Naive thymus-derived CD8-positive, alpha-beta T cell (primary cell): ENCODE results near the gene ENOX1. TPM values are rescaled to one million over a fixed set of nuclear protein-coding genes. Genes with fewer than 3 reads are reported as not detected.

Experiments used
- ATAC-seq, 2 donors: fragments of 150-1000 bp; cut with Tn5 transposase in 1 of 2; sonication (Bioruptor Pico), chemical (Tn5 transposase) in 1 of 2; 1 replicate in 1 of 2; 2 replicates in 1 of 2; pipeline ENCODE4 v1.10.0; 2021; ENCODE audit warnings: mild to moderate bottlenecking in 2 of 2, moderate library complexity in 2 of 2
- POLR2A ChIA-PET: fragments of 350-600 bp; sonication (Branson Sonifier 250); formaldehyde crosslinking; loops from one replicate; lab custom pipeline; 2021; ENCODE audit warnings: antibody characterized with exemption; lab: Charles Lee
- DNase-seq, 10 donors: peaks; one replicate each; pipeline versions ENCODE4 v3.0.0 to v3.0.0-alpha.2; 2020 to 2022
- H3K27ac Mint-ChIP-seq, 10 donors: one replicate each; pipeline ENCODE4 v1.8.0; 2020 to 2022; ENCODE audit warnings: mild to moderate bottlenecking in 10 of 10, mixed read lengths in 10 of 10, moderate library complexity in 4 of 10, inconsistent platforms in 1 of 10
- H3K27me3 Mint-ChIP-seq, 5 donors: one replicate each; pipeline ENCODE4 v1.8.0; 2021 to 2022; ENCODE audit warnings: mixed read lengths in 5 of 5
- H3K36me3 Mint-ChIP-seq, 3 donors: one replicate each; pipeline ENCODE4 v1.8.0; 2020 to 2022; ENCODE audit warnings: mixed read lengths in 3 of 3, mild to moderate bottlenecking in 2 of 3, inconsistent platforms in 1 of 3
- H3K4me1 Mint-ChIP-seq, 4 donors: one replicate each; pipeline ENCODE4 v1.8.0; 2021 to 2022; ENCODE audit warnings: mixed read lengths in 4 of 4
- H3K4me3 Mint-ChIP-seq, 10 donors: one replicate each; pipeline ENCODE4 v1.8.0; 2020 to 2022; ENCODE audit warnings: mild to moderate bottlenecking in 10 of 10, mixed read lengths in 10 of 10, moderate library complexity in 6 of 10, inconsistent platforms in 1 of 10
- H3K9me3 Mint-ChIP-seq, 9 donors: one replicate each; pipeline ENCODE4 v1.8.0; 2020 to 2022; ENCODE audit warnings: mixed read lengths in 9 of 9, mild to moderate bottlenecking in 3 of 9, inconsistent platforms in 1 of 9, moderate library complexity in 1 of 9
- polyA plus RNA-seq, 3 donors: library from polyadenylated mRNA; unstranded; fragments of 300-500 nt; fragmentation: Illumina TruSeq; gene quantifications; one replicate each; pipeline ENCODE4 v1.2.3, GENCODE V29; 2021
- total RNA-seq, 8 experiments: library from RNA in 2 of 8; stranded (reverse) in 2 of 8; gene quantifications; one replicate each; pipeline ENCODE4 v1.2.3 and lab custom pipeline; 2021 to 2026

ENOX1 gene
- total and polyA plus RNA-seq, 5 experiments from 2014 or later = not detected

GRCh38 chr13:43266936-43267615, 519.7 kb downstream of the ENOX1 start:
- no peak overlapping the region for H3K4me3 Mint-ChIP-seq
- POLR2A ChIA-PET = no interaction called here
- H3K9me3 Mint-ChIP-seq = no peaks in the 10 kb centered on the region
- H3K27ac Mint-ChIP-seq = no peak overlapping the region
- H3K27me3 Mint-ChIP-seq = peaks cover 0 to 5% (median 0%) of the 10 kb centered on the region in 5 donors
- DNase-seq (no peak), ATAC-seq (no peak)
- no peaks in the 10 kb centered on the region for H3K36me3 Mint-ChIP-seq
- H3K4me1 Mint-ChIP-seq = no peaks in the 10 kb centered on the region

DNA sequence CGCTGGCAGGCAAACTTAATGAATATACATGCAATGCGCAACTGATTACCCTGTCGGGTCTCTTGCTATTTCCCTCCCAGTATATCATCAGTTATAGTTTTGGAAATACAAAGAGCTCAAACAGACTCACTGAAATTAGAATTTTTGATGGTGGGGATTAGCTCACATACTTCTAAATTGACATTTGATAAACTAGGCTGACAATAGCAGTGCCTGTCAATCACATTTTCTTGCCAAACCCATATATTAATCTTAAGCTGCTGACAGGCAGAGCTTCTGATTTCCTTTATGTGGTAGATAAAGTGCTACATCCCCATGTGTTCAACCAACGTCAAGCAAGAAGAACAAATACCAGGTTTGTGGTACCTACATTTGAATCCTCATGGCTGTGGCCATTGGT, 521.7 kb downstream of the ENOX1 start:
- Mint-ChIP-seq H3K4me1 (no peaks in the 10 kb centered on the region), H3K27me3 (peaks cover 0 to 5% (median 0%) of the 10 kb centered on the region in 5 donors), H3K4me3 (no peak overlapping the region), H3K36me3 (no peaks in the 10 kb centered on the region), H3K27ac (no peak overlapping the region), H3K9me3 (peaks cover 0 to 2% (median 0%) of the 10 kb centered on the region in 9 donors)
- POLR2A ChIA-PET = no interaction called here
- DNase-seq = no peak
- no peak for ATAC-seq

DNA sequence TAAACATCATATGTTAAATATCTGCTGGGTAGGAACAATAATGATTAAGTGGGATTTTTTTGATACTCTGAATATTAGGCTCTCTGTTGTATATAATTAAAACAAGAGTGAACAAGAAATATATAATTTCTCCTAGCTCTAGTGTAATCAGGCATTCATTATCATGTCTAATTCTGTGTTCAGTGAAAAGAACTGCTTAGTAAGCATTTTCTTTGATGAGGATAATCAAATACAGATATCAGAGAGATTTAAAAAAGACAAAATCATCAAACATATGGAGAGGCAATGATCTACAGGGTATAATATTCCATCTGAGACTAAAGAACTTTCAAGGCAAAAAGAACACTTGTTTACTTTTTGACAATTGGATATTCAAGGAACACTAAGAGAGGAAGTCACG, 522.3 kb downstream of the ENOX1 start:
- POLR2A ChIA-PET = no interaction called here
- H3K9me3 Mint-ChIP-seq = peaks cover 0 to 2% (median 0%) of the 10 kb centered on the region in 9 donors
- H3K4me3 Mint-ChIP-seq = no peak overlapping the region
- ATAC-seq (no peak), DNase-seq (no peak)
- H3K36me3 Mint-ChIP-seq = no peaks in the 10 kb centered on the region
- H3K4me1 Mint-ChIP-seq = no peaks in the 10 kb centered on the region
- H3K27ac Mint-ChIP-seq = no peak overlapping the region
- peaks cover 0 to 5% (median 0%) of the 10 kb centered on the region in 5 donors for H3K27me3 Mint-ChIP-seq

GRCh38 chr13:43263047-43263446, 523.7 kb downstream of the ENOX1 start:
- POLR2A ChIA-PET = no interaction called here
- no peak for ATAC-seq
- no peak for DNase-seq
- Mint-ChIP-seq H3K4me3 (no peak overlapping the region), H3K27ac (no peak overlapping the region), H3K4me1 (no peaks in the 10 kb centered on the region), H3K9me3 (peaks cover 0 to 2% (median 0%) of the 10 kb centered on the region in 9 donors), H3K27me3 (peaks cover 0 to 8% (median 0%) of the 10 kb centered on the region in 5 donors), H3K36me3 (no peaks in the 10 kb centered on the region)

DNA sequence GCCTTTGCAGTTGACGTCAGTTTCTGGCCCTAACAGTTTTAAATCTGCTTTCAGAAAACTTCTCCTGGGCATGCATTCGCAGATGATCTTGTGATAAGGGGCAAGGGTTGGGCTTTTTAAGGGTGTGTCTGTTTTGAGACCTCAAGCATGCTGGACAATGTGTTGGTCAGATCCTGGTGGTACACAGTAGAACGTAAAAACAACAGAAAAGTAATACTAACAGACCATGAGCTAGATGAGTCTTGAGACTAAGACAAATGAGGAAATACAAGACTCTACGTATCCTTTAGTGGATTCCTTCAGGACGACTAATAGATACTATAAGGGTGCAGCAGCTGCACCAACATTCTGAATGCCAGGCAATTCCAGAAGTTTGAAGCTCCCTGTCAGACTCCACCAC, 525.8 kb downstream of the ENOX1 start:
- Mint-ChIP-seq H3K4me1 (no peaks in the 10 kb centered on the region), H3K27me3 (peaks cover 0 to 3% (median 0%) of the 10 kb centered on the region in 5 donors), H3K27ac (no peak overlapping the region), H3K4me3 (no peak overlapping the region), H3K36me3 (no peaks in the 10 kb centered on the region), H3K9me3 (peaks cover 0 to 2% (median 0%) of the 10 kb centered on the region in 9 donors)
- ATAC-seq (no peak), DNase-seq (no peak)
- POLR2A ChIA-PET = no interaction called here

GRCh38 chr13:43258771-43259170, 528.0 kb downstream of the ENOX1 start:
- no peak for ATAC-seq
- Mint-ChIP-seq H3K4me1 (no peaks in the 10 kb centered on the region), H3K9me3 (peaks cover 0 to 2% (median 0%) of the 10 kb centered on the region in 9 donors), H3K4me3 (no peak overlapping the region), H3K27me3 (peaks cover 0 to 11% (median 6%) of the 10 kb centered on the region in 5 donors), H3K27ac (no peak overlapping the region), H3K36me3 (no peaks in the 10 kb centered on the region)
- DNase-seq = no peak
- POLR2A ChIA-PET = no interaction called here

DNA sequence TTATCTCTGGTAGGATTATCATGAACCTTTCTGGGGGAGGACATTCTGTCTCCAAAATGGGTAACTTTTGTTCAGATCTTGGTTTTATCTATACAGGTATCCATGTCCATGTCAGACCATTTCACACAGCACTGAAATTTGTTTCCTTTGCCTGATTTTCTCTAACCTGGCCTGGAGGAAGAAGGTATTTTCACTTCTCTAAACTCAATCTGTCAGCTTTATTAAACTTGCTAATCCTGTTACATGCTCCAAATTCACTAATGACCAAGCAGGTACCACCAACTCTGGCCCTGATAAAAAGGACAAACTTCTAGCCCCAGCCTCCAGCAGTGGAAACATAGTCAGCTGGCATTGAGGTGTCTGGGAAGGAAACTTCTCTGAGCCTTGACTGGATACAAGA, 529.0 kb downstream of the ENOX1 start:
- Mint-ChIP-seq H3K27me3 (peaks cover 2 to 12% (median 6%) of the 10 kb centered on the region in 5 donors), H3K4me3 (no peak overlapping the region), H3K27ac (no peak overlapping the region), H3K9me3 (peaks cover 0 to 2% (median 0%) of the 10 kb centered on the region in 9 donors), H3K36me3 (no peaks in the 10 kb centered on the region), H3K4me1 (no peaks in the 10 kb centered on the region)
- POLR2A ChIA-PET = no interaction called here
- no peak for DNase-seq
- ATAC-seq = no peak

DNA sequence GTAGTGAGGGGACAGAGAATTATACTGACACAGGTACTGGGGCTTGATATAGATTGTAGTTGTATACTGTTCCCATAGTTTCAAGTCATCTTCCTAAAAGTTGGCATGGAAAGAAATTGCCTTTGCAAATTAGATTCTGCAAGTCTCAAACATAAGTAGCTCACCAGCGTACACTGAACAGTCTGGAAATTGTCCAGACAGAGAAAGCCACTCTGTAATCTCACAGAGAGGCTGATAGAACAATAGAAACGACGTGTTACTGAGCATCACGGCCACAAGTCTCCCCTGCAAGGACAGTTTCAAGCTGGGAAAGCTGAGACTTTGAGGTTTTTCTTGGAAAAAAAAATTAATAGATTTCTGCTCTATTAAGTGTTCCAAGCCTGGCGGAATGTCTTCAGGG, 534.8 kb downstream of the ENOX1 start:
- peaks cover 2 to 15% (median 3%) of the 10 kb centered on the region in 5 donors for H3K27me3 Mint-ChIP-seq
- no peak overlapping the region for H3K4me3 Mint-ChIP-seq
- DNase-seq (no peak), ATAC-seq (no peak)
- no peak overlapping the region for H3K27ac Mint-ChIP-seq
- H3K9me3 Mint-ChIP-seq = no peaks in the 10 kb centered on the region
- no peaks in the 10 kb centered on the region for H3K4me1 Mint-ChIP-seq
- H3K36me3 Mint-ChIP-seq = no peaks in the 10 kb centered on the region
- POLR2A ChIA-PET = no interaction called here

GRCh38 chr13:43246382-43246781, 540.4 kb downstream of the ENOX1 start:
- POLR2A ChIA-PET = no interaction called here
- H3K4me1 Mint-ChIP-seq = peaks cover 0 to 6% (median 2%) of the 10 kb centered on the region in 4 donors
- ATAC-seq = peak in 1 of 2 donors; percentile 20
- no peak overlapping the region for H3K27ac Mint-ChIP-seq
- DNase-seq = no peak
- no peak overlapping the region for H3K4me3 Mint-ChIP-seq
- peaks cover under 1 to 25% (median 5%) of the 10 kb centered on the region in 5 donors for H3K27me3 Mint-ChIP-seq
- H3K36me3 Mint-ChIP-seq = peaks cover 0 to 7% (median 2%) of the 10 kb centered on the region in 3 donors
- no peaks in the 10 kb centered on the region for H3K9me3 Mint-ChIP-seq

DNA sequence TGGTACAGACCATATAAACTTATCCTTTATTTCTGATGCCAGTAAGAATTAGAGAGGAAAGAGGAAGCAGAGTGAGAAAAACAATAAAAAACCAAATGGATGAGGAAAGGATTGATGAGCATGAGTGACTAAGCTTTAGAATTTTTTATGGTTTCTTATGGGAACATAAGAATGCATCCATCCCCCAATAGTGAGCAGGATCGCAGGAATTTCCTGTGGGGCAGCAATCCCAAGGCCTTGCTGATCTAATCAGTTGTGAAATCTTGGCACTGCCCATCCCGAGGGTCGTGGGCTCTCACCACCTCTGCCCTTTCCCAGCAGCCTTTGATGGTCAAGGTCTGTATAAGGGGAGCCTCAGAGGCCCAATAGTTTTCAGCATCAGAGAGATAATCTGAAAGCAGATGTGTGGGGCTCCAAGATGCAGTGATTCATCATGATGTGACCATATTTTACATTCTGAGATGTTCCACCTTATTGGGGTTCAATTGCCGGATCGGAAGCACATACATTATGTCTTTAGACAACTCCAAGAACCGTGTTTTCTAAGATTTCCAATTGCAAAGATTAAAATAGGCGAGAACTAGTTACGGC, 541.3 kb downstream of the ENOX1 start:
- ATAC-seq (no peak), DNase-seq (no peak)
- no peak overlapping the region for H3K27ac Mint-ChIP-seq
- peaks cover 0 to 6% (median 2%) of the 10 kb centered on the region in 4 donors for H3K4me1 Mint-ChIP-seq
- POLR2A ChIA-PET = no interaction called here
- peaks cover 0 to 7% (median 2%) of the 10 kb centered on the region in 3 donors for H3K36me3 Mint-ChIP-seq
- no peak overlapping the region for H3K4me3 Mint-ChIP-seq
- H3K9me3 Mint-ChIP-seq = no peaks in the 10 kb centered on the region
- peaks cover 2 to 25% (median 5%) of the 10 kb centered on the region in 5 donors for H3K27me3 Mint-ChIP-seq

- peaks cover 2 to 25% (median 5%) of the 10 kb centered on the region in 5 donors for H3K27me3 Mint-ChIP-seq
- DNase-seq (no peak), ATAC-seq (no peak)
- H3K27ac Mint-ChIP-seq = no peak overlapping the region
- peaks cover 0 to 6% (median 2%) of the 10 kb centered on the region in 4 donors for H3K4me1 Mint-ChIP-seq
- H3K4me3 Mint-ChIP-seq = no peak overlapping the region
- H3K36me3 Mint-ChIP-seq = peaks cover 0 to 7% (median 2%) of the 10 kb centered on the region in 3 donors
- POLR2A ChIA-PET = no interaction called here
- no peaks in the 10 kb centered on the region for H3K9me3 Mint-ChIP-seq
These were observed 542.3 kb downstream of the ENOX1 start for GRCh38 chr13:43244481-43244880.

- peaks cover 2 to 25% (median 5%) of the 10 kb centered on the region in 5 donors for H3K27me3 Mint-ChIP-seq
- H3K9me3 Mint-ChIP-seq = no peaks in the 10 kb centered on the region
- H3K4me3 Mint-ChIP-seq = no peak overlapping the region
- POLR2A ChIA-PET = no interaction called here
- ATAC-seq (no peak), DNase-seq (no peak)
- H3K27ac Mint-ChIP-seq = no peak overlapping the region
- H3K36me3 Mint-ChIP-seq = peaks cover 0 to 7% (median 2%) of the 10 kb centered on the region in 3 donors
- H3K4me1 Mint-ChIP-seq = peaks cover 0 to 6% (median 2%) of the 10 kb centered on the region in 4 donors
These were observed 543.1 kb downstream of the ENOX1 start for GRCh38 chr13:43243711-43244110.

- Mint-ChIP-seq H3K36me3 (peaks cover 0 to 7% (median 2%) of the 10 kb centered on the region in 3 donors), H3K27ac (no peak overlapping the region), H3K9me3 (no peaks in the 10 kb centered on the region), H3K4me3 (no peak overlapping the region), H3K27me3 (peaks cover 2 to 25% (median 5%) of the 10 kb centered on the region in 5 donors), H3K4me1 (peaks cover 0 to 6% (median 2%) of the 10 kb centered on the region in 4 donors)
- DNase-seq = no peak
- POLR2A ChIA-PET = no interaction called here
- ATAC-seq = no peak
These were observed 544.7 kb downstream of the ENOX1 start for GRCh38 chr13:43242040-43242439.
